GM19025 (cell line): ENCODE measurements around the gene CNP.
A peak's percentile ranks its signal among the peaks of the same experiment; 100 is the strongest.

Source experiments
- ATAC-seq: cut with Tn5 transposase; IDR thresholded peaks from one replicate; pipeline ENCODE4 v1.9.1; 2021; ENCODE audit warnings: mild to moderate bottlenecking, low read depth, moderate library complexity; ENCODE audit not compliant: unreplicated experiment

CNP gene

GRCh38 chr17:41971721-41972523, 5.3 kb downstream of the CNP start:
- ATAC-seq: no peak

- ATAC-seq: peak; percentile 96
Measured at GRCh38 chr17:41972571-41973407, 6.2 kb downstream of the CNP start.

- ATAC-seq: no peak
Measured at GRCh38 chr17:41973408-41973811, 6.8 kb downstream of the CNP start.

GRCh38 chr17:41974031-41974430, 7.4 kb downstream of the CNP start:
- ATAC-seq: no peak

- no peak for ATAC-seq
Measured at GRCh38 chr17:41974658-41975057, 8.1 kb downstream of the CNP start.

GRCh38 chr17:41975099-41976083, 8.8 kb downstream of the CNP start:
- ATAC-seq: no peak

- ATAC-seq: no peak
Measured at GRCh38 chr17:41976142-41976768, 9.7 kb downstream of the CNP start.

GRCh38 chr17:41977991-41978390, 11.4 kb downstream of the CNP start:
- no peak for ATAC-seq

GRCh38 chr17:41982026-41982760, 15.6 kb downstream of the CNP start:
- no peak for ATAC-seq

- ATAC-seq: no peak
Measured at GRCh38 chr17:41984454-41984853, 17.9 kb downstream of the CNP start.

GRCh38 chr17:41985919-41986318, 19.3 kb downstream of the CNP start:
- no peak for ATAC-seq

GRCh38 chr17:41986634-41987033, 20.0 kb downstream of the CNP start:
- no peak for ATAC-seq

GRCh38 chr17:41987642-41988041, 21.0 kb downstream of the CNP start:
- no peak for ATAC-seq

GRCh38 chr17:41988418-41988817, 21.8 kb downstream of the CNP start:
- no peak for ATAC-seq

GRCh38 chr17:41989702-41990419, 23.3 kb downstream of the CNP start:
- no peak for ATAC-seq

- no peak for ATAC-seq
Measured at GRCh38 chr17:41992576-41992975, 26.0 kb downstream of the CNP start.

- no peak for ATAC-seq
Measured at GRCh38 chr17:41996855-41997164, 30.2 kb downstream of the CNP start.

GRCh38 chr17:41998497-41998896, 31.9 kb downstream of the CNP start:
- ATAC-seq: no peak
